H7 (cell line): ENCODE data around the gene EDC3. TPM values are rescaled to one million over a fixed set of nuclear protein-coding genes. Genes with fewer than 3 reads are reported as not detected.
"Not testable (repeated sequence)": the region's sequence is repeated elsewhere in the genome, so short reads cannot be mapped to it uniquely, and the experiment has no call there.

ENCODE experiments used
- DNase-seq: peaks from one replicate; pipeline ENCODE4 v3.0.0; 2012
- H3K27me3 ChIP-seq: 2 replicates; pipeline ENCODE4 v1.6.0; 2011; ENCODE audit warnings: mild to moderate bottlenecking, low read length; ENCODE audit not compliant: control insufficient read depth, insufficient read depth
- H3K36me3 ChIP-seq: replicated peaks from 2 replicates; pipeline ENCODE4 v1.5.1; 2011; ENCODE audit warnings: low read length; ENCODE audit not compliant: control insufficient read depth, insufficient read depth
- H3K4me3 ChIP-seq: 2 replicates; pipeline ENCODE4 v1.5.1; 2011; ENCODE audit warnings: low read depth, mild to moderate bottlenecking, control low read depth, low read length, moderate library complexity; ENCODE audit not compliant: insufficient read depth
- total RNA-seq: library from RNA; depleted of rRNA; stranded (reverse); fragments of >200 nt; shearing (Covaris generic); gene quantifications from 2 replicates; pipeline ENCODE4 v1.2.3, GENCODE V29; 2014

EDC3 gene
- total RNA-seq, 1 experiment from 2014 or later = 9.4 TPM

GRCh38 chr15:74608786-74609185, 87.0 kb downstream of the EDC3 start:
- no peak for DNase-seq
- peaks cover 3% of the 10 kb centered on the region for H3K27me3 ChIP-seq
- no peak overlapping the region for H3K4me3 ChIP-seq
- no peaks in the 10 kb centered on the region for H3K36me3 ChIP-seq

GRCh38 chr15:74605795-74606150, 90.1 kb downstream of the EDC3 start:
- no peak for DNase-seq
- no peaks in the 10 kb centered on the region; the same call in 1 of the 2 replicates for H3K27me3 ChIP-seq
- H3K36me3 ChIP-seq = no peaks in the 10 kb centered on the region
- H3K4me3 ChIP-seq = no peak overlapping the region

- Histone ChIP-seq H3K36me3 (no peaks in the 10 kb centered on the region), H3K27me3 (no peaks in the 10 kb centered on the region; the same call in 1 of the 2 replicates), H3K4me3 (no peak overlapping the region)
- DNase-seq = no peak
Measured at GRCh38 chr15:74604983-74605794, 90.6 kb downstream of the EDC3 start.

- Histone ChIP-seq H3K36me3 (peaks cover 1% of the 10 kb centered on the region), H3K4me3 (no peak overlapping the region), H3K27me3 (no peaks in the 10 kb centered on the region; the same call in 1 of the 2 replicates)
- DNase-seq = no peak
Measured at GRCh38 chr15:74603789-74604705, 91.8 kb downstream of the EDC3 start.

- Histone ChIP-seq H3K4me3 (no peak overlapping the region), H3K36me3 (peaks cover 2% of the 10 kb centered on the region), H3K27me3 (no peaks in the 10 kb centered on the region; the same call in 1 of the 2 replicates)
- no peak for DNase-seq
Measured at GRCh38 chr15:74603026-74603788, 92.6 kb downstream of the EDC3 start.

- Histone ChIP-seq H3K4me3 (no peak overlapping the region), H3K27me3 (no peaks in the 10 kb centered on the region), H3K36me3 (peaks cover 9% of the 10 kb centered on the region)
- DNase-seq = no peak
Measured at GRCh38 chr15:74599156-74599555, 96.7 kb downstream of the EDC3 start.

- Histone ChIP-seq H3K4me3 (peak overlapping the region; percentile 36), H3K27me3 (no peaks in the 10 kb centered on the region), H3K36me3 (peaks cover 12% of the 10 kb centered on the region)
- DNase-seq = peak; percentile 100
Measured at GRCh38 chr15:74598126-74598842, 97.5 kb downstream of the EDC3 start.

GRCh38 chr15:74597146-74597705, 98.6 kb downstream of the EDC3 start:
- not testable (repeated sequence) for H3K4me3 ChIP-seq, DNase-seq, H3K27me3 ChIP-seq
- peaks cover 23% of the 10 kb centered on the region for H3K36me3 ChIP-seq

- DNase-seq = peak; percentile 24
- H3K36me3 ChIP-seq = peaks cover 28% of the 10 kb centered on the region
- not testable (repeated sequence) for H3K27me3 ChIP-seq, H3K4me3 ChIP-seq
Measured at GRCh38 chr15:74596736-74597135, 99.1 kb downstream of the EDC3 start.

GRCh38 chr15:74595271-74595670, 100.6 kb downstream of the EDC3 start:
- H3K36me3 ChIP-seq = peaks cover 39% of the 10 kb centered on the region
- H3K4me3 ChIP-seq = no peak overlapping the region
- DNase-seq = peak; percentile 25
- H3K27me3 ChIP-seq = no peaks in the 10 kb centered on the region

GRCh38 chr15:74594455-74594854, 101.4 kb downstream of the EDC3 start:
- peak; percentile 24 for DNase-seq
- peaks cover 45% of the 10 kb centered on the region for H3K36me3 ChIP-seq
- H3K4me3 ChIP-seq = no peak overlapping the region
- H3K27me3 ChIP-seq = no peaks in the 10 kb centered on the region

GRCh38 chr15:74593122-74593521, 102.7 kb downstream of the EDC3 start:
- peak; percentile 20 for DNase-seq
- Histone ChIP-seq H3K27me3 (no peaks in the 10 kb centered on the region), H3K4me3 (no peak overlapping the region), H3K36me3 (peaks cover 48% of the 10 kb centered on the region)

GRCh38 chr15:74592222-74592621, 103.6 kb downstream of the EDC3 start:
- Histone ChIP-seq H3K4me3 (no peak overlapping the region), H3K27me3 (no peaks in the 10 kb centered on the region), H3K36me3 (peaks cover 52% of the 10 kb centered on the region)
- DNase-seq = peak; percentile 12
